Endothelial cell (in vitro differentiated cells): ENCODE measurements around the gene FOXRED2. TPM values are rescaled to one million over a fixed set of nuclear protein-coding genes. Genes with fewer than 3 reads are reported as not detected.

Experiments used
- DNase-seq: peaks from one replicate; pipeline ENCODE4 v3.0.0; 2021; ENCODE audit warnings: low spot score
- H3K27ac Mint-ChIP-seq: one replicate; pipeline ENCODE4 v1.8.0; 2021; ENCODE audit warnings: mixed read lengths, inconsistent platforms; ENCODE audit not compliant: unreplicated experiment
- H3K27me3 Mint-ChIP-seq: one replicate; pipeline ENCODE4 v1.8.0; 2021; ENCODE audit warnings: mild to moderate bottlenecking, moderate library complexity, mixed read lengths, inconsistent platforms; ENCODE audit not compliant: unreplicated experiment
- H3K36me3 Mint-ChIP-seq: one replicate; pipeline ENCODE4 v1.8.0; 2021; ENCODE audit warnings: mild to moderate bottlenecking, low read depth, mixed read lengths, inconsistent platforms; ENCODE audit not compliant: unreplicated experiment
- H3K4me1 Mint-ChIP-seq: one replicate; pipeline ENCODE4 v1.8.0; 2021; ENCODE audit warnings: mild to moderate bottlenecking, mixed read lengths, inconsistent platforms; ENCODE audit not compliant: unreplicated experiment
- H3K4me3 Mint-ChIP-seq: one replicate; pipeline ENCODE4 v1.8.0; 2021; ENCODE audit warnings: mild to moderate bottlenecking, mixed read lengths, inconsistent platforms; ENCODE audit not compliant: unreplicated experiment
- H3K9me3 Mint-ChIP-seq: one replicate; pipeline ENCODE4 v1.8.0; 2021; ENCODE audit warnings: mixed read lengths, inconsistent platforms; ENCODE audit not compliant: unreplicated experiment
- total RNA-seq: library from RNA; stranded (reverse); fragmentation: NEBNext Ultra II Directional; extraction: Animal tissue kit (Norgen Biotek cat#: 25700); gene quantifications from one replicate; pipeline ENCODE4 v1.2.1, GENCODE V29; 2021; ENCODE audit not compliant: unreplicated experiment
- TF ChIP-seq, protein P1 (sequence below): fragments of 200-600 bp; sonication (generic); IDR thresholded peaks from one replicate; pipeline ENCODE4 v1.5.0; 2021; ENCODE audit warnings: antibody characterized with exemption; ENCODE audit not compliant: unreplicated experiment

The FOXRED2 gene
- total RNA-seq, 1 donor from 2014 or later, result 17.6 TPM

DNA sequence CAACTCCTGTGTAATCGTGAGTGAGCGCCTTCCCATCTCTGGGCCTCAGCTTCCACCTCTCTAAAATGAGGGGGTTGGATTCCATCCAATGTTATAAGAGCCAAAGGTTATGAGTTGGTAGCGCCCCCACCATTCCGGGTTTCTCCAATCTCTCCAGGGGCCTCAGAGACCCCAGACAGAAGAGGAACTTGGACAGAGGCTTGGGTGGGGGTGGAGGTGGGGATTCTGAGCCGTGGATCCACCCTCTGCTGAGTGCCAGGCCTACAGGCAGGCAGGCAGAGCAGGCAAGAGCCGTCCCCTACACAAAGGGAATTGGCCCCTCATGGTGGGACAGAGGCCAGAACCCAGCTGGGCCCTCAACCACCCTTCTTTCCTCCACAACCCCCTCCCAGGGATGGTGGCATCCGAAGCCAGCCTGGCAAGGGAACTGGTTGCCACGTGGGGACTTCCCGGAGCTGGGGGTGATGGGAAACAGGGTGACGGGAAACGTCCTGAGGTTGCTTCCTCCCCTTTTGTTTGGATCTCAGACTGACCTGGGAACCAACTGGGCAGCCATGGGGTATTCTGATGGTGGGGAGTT, 57.2 kb downstream of the FOXRED2 start:
- H3K27me3 Mint-ChIP-seq, result peaks cover 8% of the 10 kb centered on the region
- no peaks in the 10 kb centered on the region for H3K36me3 Mint-ChIP-seq
- TF ChIP-seq, protein P1, sequence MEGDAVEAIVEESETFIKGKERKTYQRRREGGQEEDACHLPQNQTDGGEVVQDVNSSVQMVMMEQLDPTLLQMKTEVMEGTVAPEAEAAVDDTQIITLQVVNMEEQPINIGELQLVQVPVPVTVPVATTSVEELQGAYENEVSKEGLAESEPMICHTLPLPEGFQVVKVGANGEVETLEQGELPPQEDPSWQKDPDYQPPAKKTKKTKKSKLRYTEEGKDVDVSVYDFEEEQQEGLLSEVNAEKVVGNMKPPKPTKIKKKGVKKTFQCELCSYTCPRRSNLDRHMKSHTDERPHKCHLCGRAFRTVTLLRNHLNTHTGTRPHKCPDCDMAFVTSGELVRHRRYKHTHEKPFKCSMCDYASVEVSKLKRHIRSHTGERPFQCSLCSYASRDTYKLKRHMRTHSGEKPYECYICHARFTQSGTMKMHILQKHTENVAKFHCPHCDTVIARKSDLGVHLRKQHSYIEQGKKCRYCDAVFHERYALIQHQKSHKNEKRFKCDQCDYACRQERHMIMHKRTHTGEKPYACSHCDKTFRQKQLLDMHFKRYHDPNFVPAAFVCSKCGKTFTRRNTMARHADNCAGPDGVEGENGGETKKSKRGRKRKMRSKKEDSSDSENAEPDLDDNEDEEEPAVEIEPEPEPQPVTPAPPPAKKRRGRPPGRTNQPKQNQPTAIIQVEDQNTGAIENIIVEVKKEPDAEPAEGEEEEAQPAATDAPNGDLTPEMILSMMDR, result no peak
- peaks cover 36% of the 10 kb centered on the region for H3K4me1 Mint-ChIP-seq
- no peaks in the 10 kb centered on the region for H3K9me3 Mint-ChIP-seq
- DNase-seq, result no peak
- H3K27ac Mint-ChIP-seq, result peak overlapping the region; percentile 80
- no peak overlapping the region for H3K4me3 Mint-ChIP-seq

DNA sequence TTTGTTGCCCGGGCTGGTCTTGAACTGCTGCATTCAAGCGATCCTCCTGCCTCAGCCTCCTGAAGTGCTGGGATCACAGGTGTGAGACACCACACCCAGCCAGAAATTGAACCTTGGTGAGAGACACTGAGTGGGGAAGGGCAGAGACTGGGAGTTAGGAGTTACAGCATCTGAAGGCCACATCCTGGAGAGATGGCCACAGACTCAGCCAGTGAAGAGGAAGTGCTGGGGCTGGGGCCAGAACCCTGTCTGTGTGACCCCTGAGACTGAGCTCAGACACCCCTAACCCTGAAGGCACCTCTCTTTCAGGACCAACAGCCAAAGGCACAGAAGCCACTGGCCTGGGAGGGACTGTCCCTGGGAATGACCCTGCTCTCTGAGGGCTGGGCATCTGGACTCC, 59.2 kb downstream of the FOXRED2 start:
- H3K27ac Mint-ChIP-seq, result no peak overlapping the region
- H3K9me3 Mint-ChIP-seq, result no peaks in the 10 kb centered on the region
- TF ChIP-seq, protein P1, result no peak
- peaks cover 14% of the 10 kb centered on the region for H3K27me3 Mint-ChIP-seq
- H3K4me3 Mint-ChIP-seq, result no peak overlapping the region
- DNase-seq, result no peak
- no peaks in the 10 kb centered on the region for H3K36me3 Mint-ChIP-seq
- H3K4me1 Mint-ChIP-seq, result peaks cover 35% of the 10 kb centered on the region

DNA sequence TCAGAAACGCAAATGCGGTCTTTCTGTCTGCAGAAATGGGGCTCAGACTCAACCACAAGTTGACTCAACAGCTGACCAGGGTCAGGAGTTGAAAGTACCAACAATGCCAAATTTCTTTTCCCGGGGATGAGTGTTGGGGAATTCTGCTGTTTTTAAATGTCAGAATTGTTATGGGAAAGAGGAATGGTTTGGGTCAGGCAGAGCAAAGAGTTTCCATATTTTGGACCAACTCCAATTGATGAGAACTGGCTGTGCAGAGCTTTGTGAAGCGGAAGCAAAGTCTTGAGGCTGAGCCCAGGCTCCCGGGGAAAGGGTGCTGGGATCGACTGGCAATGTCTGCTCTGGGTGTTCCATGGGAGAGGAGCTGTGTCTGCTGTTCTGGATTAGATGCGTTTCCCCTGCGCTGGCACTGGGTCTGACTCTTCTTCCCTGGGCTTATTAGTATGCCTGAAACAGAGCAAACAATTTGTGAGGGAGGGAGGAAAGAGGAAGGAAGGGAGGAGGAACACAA, 61.6 kb downstream of the FOXRED2 start:
- Mint-ChIP-seq H3K4me1 (peaks cover 29% of the 10 kb centered on the region), H3K36me3 (no peaks in the 10 kb centered on the region), H3K27ac (no peak overlapping the region), H3K27me3 (peaks cover 11% of the 10 kb centered on the region), H3K4me3 (peak overlapping the region; percentile 42), H3K9me3 (no peaks in the 10 kb centered on the region)
- TF ChIP-seq, protein P1, result no peak
- no peak for DNase-seq

DNA sequence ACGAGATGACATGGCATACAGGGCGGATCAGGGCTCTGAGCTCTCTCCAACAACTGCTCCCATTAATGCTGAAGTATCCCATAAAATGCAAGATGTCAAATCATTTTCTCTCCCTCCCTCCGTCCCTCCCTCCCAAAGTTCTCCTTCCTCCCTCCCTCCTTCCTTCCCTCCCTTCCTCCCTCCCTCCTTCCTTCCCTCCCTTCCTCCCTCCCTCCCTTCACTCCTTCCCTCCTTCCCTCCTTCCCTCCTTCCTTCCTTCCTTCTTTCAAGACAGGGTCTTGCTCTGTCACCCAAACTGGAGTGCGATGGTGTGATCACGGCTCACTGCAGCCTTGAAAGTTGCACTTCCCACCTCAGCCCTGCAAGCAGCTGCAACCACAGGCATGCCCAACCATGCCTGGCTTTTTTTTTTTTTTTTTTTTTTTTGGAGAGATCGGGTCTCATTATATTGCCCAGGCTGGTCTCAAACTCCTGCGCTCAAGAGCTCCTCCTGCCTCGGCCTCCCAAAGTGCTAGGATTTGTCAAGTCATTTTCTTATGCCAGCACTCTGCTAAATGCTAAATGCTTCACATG, 63.6 kb downstream of the FOXRED2 start:
- no peak for DNase-seq
- no peaks in the 10 kb centered on the region for H3K36me3 Mint-ChIP-seq
- peaks cover 15% of the 10 kb centered on the region for H3K4me1 Mint-ChIP-seq
- TF ChIP-seq, protein P1, result no peak
- peaks cover 7% of the 10 kb centered on the region for H3K27me3 Mint-ChIP-seq
- H3K27ac Mint-ChIP-seq, result no peak overlapping the region
- no peak overlapping the region for H3K4me3 Mint-ChIP-seq
- no peaks in the 10 kb centered on the region for H3K9me3 Mint-ChIP-seq

DNA sequence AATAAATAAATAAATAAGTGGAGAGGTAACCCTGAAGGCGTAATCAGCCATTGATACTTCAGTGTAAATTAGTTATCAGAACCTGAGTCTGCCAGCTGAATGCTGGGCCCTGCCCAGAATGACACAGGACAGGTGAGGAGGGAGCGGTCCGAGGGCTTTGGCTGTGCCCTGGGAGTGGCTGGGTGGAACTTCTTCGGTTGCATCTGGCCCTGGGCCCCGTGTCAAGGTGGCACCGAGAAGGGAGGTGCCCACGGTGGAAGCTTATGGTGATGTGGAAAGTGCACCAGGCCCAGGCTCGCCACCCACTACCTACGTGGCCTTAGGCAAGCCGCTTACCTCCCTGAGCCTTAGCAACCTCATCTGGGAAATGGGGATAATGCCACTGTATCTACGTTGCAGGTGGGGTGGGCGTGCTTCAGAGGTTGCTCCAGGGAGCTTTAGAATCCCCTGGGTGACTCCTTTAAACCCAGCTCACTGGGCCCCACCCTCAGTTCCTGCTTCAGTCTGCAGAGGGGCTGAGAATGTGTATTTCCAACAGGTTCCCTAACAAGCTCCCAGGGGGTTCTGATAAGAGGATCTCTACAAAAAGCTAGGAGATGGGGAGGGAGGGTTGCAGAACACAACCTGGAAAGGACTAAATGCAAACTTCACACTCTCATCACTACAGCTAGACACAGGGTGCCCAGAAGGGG, 64.2 kb downstream of the FOXRED2 start:
- no peak overlapping the region for H3K27ac Mint-ChIP-seq
- H3K27me3 Mint-ChIP-seq, result peaks cover 7% of the 10 kb centered on the region
- no peaks in the 10 kb centered on the region for H3K36me3 Mint-ChIP-seq
- peaks cover 15% of the 10 kb centered on the region for H3K4me1 Mint-ChIP-seq
- no peak for DNase-seq
- TF ChIP-seq, protein P1, result no peak
- H3K9me3 Mint-ChIP-seq, result no peaks in the 10 kb centered on the region
- H3K4me3 Mint-ChIP-seq, result no peak overlapping the region
